HepG2 (cell line): ENCODE measurements around the gene TMC2. TPM values are rescaled to one million over a fixed set of nuclear protein-coding genes. Genes with fewer than 3 reads are reported as not detected.

Experiments
- MTA1 ChIP-seq: sonication (generic); formaldehyde crosslinking; IDR thresholded peaks from 2 replicates; pipeline ENCODE4 v1.4.0; 2020; ENCODE audit warnings: missing genetic modification reagents, mild to moderate bottlenecking, borderline replicate concordance
- RFX5 ChIP-seq: IDR thresholded peaks from 2 replicates; pipeline ENCODE4 v1.6.1; 2011; ENCODE audit warnings: low read depth, low read length, improper control_type of control experiment
- RXRB ChIP-seq: IDR thresholded peaks from 2 replicates; pipeline ENCODE4 v1.6.1; 2016; ENCODE audit warnings: borderline replicate concordance, missing genetic modification reagents, missing compliant biosample characterization
- SIX4 ChIP-seq: sonication (generic); formaldehyde crosslinking; IDR thresholded peaks from 2 replicates; pipeline ENCODE4 v1.4.0; 2020; ENCODE audit warnings: missing genetic modification reagents
- SP2 ChIP-seq: sonication (generic); formaldehyde crosslinking; IDR thresholded peaks from 2 replicates; pipeline ENCODE4 v1.5.1; 2020; ENCODE audit warnings: mild to moderate bottlenecking, missing genetic modification reagents
- SRSF4 ChIP-seq: fragments of 200-400 bp; formaldehyde crosslinking; IDR thresholded peaks from one replicate; pipeline ENCODE4 v1.6.1; 2018; ENCODE audit warnings: mild to moderate bottlenecking, low read depth, low read length, moderate library complexity; ENCODE audit not compliant: poor library complexity, severe bottlenecking
- ZNF33B ChIP-seq: sonication (generic); formaldehyde crosslinking; IDR thresholded peaks from 2 replicates; pipeline ENCODE4 v1.5.1; 2020; ENCODE audit warnings: mild to moderate bottlenecking, missing genetic modification reagents
- ZNF382 ChIP-seq: sonication (generic); formaldehyde crosslinking; IDR thresholded peaks from 2 replicates; pipeline ENCODE4 v1.5.0; 2020; ENCODE audit warnings: missing genetic modification reagents, mild to moderate bottlenecking, borderline replicate concordance
- ZNF563 ChIP-seq: sonication (generic); formaldehyde crosslinking; IDR thresholded peaks from 2 replicates; pipeline ENCODE4 v1.8.0; 2022; ENCODE audit warnings: mild to moderate bottlenecking, moderate library complexity, missing genetic modification reagents
- ZNF724P ChIP-seq: sonication (generic); formaldehyde crosslinking; IDR thresholded peaks from 2 replicates; pipeline ENCODE4 v1.8.0; 2022; ENCODE audit warnings: missing genetic modification reagents, borderline replicate concordance
- polyA plus RNA-seq, 8 experiments: library from polyadenylated mRNA; depleted of rRNA in 3 of 8; stranded (reverse) in 7 of 8; unstranded in 1 of 8; fragments of >200 nt; fragmentation: Illumina TruSeq in 4 of 8; extraction: Trizol in 4 of 8; gene quantifications; 2 replicates each; pipeline versions ENCODE4 v1.2.1 to v1.2.3, GENCODE V29; 2011 to 2016; ENCODE audit warnings: low read depth in 4 of 8, missing spikeins in 1 of 8, mixed read lengths in 1 of 8; ENCODE audit not compliant: insufficient read depth in 1 of 8
- total RNA-seq, 5 experiments: library from RNA; depleted of rRNA; stranded (reverse); fragments of >200 nt; fragmentation: Illumina TruSeq; extraction: Trizol; gene quantifications; 2 replicates each; pipeline ENCODE4 v1.2.3, GENCODE V29; 2016; ENCODE audit warnings: low read depth in 1 of 5
- TF ChIP-seq, protein P1 (sequence below): sonication (generic); formaldehyde crosslinking; IDR thresholded peaks from 2 replicates; pipeline ENCODE4 v1.8.1; 2023; ENCODE audit warnings: mild to moderate bottlenecking, missing genetic modification reagents, borderline replicate concordance
- TF ChIP-seq, protein P2 (sequence below): sonication (generic); formaldehyde crosslinking; IDR thresholded peaks from 2 replicates; pipeline ENCODE4 v1.5.0; 2020; ENCODE audit warnings: mild to moderate bottlenecking, missing genetic modification reagents, moderate library complexity
- TF ChIP-seq, protein P3 (sequence below): sonication (generic); formaldehyde crosslinking; IDR thresholded peaks from 2 replicates; pipeline ENCODE4 v1.4.0; 2020; ENCODE audit warnings: missing genetic modification reagents, borderline replicate concordance
- TF ChIP-seq, protein P4 (sequence below): IDR thresholded peaks from 2 replicates; pipeline ENCODE4 v1.6.1; 2012; ENCODE audit warnings: low read length, improper control_type of control experiment
- TF ChIP-seq, protein P5 (sequence below): sonication (generic); formaldehyde crosslinking; IDR thresholded peaks from 2 replicates; pipeline ENCODE4 v1.5.0; 2020; ENCODE audit warnings: mild to moderate bottlenecking, missing genetic modification reagents

The TMC2 gene
- total and polyA plus RNA-seq, 2 of the 13 experiments (the other 11 are each of a cell fraction or from before 2014, with no cell fraction given) = not detected

DNA sequence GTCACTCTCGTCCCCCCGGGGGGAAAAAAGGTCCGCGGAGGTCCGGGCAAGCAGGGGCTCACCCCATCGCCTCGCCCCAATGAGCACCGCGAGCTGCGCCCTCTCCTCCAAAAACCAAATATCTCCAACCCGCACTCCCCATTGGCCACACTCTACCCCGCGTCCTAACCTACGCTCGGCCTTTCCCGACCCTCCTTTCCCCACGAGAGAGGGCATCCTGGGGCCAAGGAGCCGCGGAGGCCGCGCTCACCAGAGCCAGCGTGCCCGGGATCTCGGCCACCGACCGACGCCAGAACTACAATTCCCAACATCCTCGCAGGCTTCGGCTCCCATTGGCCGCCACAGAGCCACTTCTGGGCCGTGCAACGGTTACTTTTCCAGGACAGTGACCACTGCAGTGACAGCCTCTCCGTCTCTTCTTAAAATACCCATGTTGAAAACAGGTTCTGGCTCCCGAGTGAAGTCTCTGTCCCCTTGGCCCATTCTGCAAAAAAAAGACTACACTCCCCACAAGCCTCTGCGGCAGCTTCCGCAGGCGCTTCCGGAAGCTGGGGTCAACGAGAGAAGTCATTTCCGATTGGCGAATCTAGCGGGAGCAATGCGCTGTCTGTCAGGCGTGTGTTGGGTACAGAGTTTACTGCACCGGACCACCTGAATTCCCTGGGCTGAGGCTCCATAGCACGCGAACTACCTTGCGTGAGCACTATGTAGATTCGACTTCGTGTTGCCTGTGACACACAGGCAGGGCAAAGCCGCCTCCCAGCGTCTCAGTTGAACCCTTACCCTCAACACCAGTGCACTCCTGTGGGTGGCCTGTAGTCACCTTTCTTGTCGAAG is 27.5 kb upstream of the TMC2 start, which contains the start of gene ZNF343 (continued):
- TF ChIP-seq MTA1 (CRISPR knock-in tag) = no peak; the same call in 1 of the 2 replicates
- no peak for TF ChIP-seq SRSF4
- TF ChIP-seq, protein P1, sequence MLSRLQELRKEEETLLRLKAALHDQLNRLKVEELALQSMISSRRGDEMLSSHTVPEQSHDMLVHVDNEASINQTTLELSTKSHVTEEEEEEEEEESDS (CRISPR knock-in tag) = peak; percentile 83; the same call in 1 of the 2 replicates
- peak; percentile 77 for TF ChIP-seq ZNF563
- TF ChIP-seq, protein P2, sequence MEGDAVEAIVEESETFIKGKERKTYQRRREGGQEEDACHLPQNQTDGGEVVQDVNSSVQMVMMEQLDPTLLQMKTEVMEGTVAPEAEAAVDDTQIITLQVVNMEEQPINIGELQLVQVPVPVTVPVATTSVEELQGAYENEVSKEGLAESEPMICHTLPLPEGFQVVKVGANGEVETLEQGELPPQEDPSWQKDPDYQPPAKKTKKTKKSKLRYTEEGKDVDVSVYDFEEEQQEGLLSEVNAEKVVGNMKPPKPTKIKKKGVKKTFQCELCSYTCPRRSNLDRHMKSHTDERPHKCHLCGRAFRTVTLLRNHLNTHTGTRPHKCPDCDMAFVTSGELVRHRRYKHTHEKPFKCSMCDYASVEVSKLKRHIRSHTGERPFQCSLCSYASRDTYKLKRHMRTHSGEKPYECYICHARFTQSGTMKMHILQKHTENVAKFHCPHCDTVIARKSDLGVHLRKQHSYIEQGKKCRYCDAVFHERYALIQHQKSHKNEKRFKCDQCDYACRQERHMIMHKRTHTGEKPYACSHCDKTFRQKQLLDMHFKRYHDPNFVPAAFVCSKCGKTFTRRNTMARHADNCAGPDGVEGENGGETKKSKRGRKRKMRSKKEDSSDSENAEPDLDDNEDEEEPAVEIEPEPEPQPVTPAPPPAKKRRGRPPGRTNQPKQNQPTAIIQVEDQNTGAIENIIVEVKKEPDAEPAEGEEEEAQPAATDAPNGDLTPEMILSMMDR = peak; percentile 44
- TF ChIP-seq SIX4 (CRISPR knock-in tag) = peak; percentile 55; the same call in 1 of the 2 replicates
- peak; percentile 57 for TF ChIP-seq RXRB (CRISPR knock-in tag)
- TF ChIP-seq ZNF33B = no peak; the same call in 1 of the 2 replicates
- TF ChIP-seq, protein P3, sequence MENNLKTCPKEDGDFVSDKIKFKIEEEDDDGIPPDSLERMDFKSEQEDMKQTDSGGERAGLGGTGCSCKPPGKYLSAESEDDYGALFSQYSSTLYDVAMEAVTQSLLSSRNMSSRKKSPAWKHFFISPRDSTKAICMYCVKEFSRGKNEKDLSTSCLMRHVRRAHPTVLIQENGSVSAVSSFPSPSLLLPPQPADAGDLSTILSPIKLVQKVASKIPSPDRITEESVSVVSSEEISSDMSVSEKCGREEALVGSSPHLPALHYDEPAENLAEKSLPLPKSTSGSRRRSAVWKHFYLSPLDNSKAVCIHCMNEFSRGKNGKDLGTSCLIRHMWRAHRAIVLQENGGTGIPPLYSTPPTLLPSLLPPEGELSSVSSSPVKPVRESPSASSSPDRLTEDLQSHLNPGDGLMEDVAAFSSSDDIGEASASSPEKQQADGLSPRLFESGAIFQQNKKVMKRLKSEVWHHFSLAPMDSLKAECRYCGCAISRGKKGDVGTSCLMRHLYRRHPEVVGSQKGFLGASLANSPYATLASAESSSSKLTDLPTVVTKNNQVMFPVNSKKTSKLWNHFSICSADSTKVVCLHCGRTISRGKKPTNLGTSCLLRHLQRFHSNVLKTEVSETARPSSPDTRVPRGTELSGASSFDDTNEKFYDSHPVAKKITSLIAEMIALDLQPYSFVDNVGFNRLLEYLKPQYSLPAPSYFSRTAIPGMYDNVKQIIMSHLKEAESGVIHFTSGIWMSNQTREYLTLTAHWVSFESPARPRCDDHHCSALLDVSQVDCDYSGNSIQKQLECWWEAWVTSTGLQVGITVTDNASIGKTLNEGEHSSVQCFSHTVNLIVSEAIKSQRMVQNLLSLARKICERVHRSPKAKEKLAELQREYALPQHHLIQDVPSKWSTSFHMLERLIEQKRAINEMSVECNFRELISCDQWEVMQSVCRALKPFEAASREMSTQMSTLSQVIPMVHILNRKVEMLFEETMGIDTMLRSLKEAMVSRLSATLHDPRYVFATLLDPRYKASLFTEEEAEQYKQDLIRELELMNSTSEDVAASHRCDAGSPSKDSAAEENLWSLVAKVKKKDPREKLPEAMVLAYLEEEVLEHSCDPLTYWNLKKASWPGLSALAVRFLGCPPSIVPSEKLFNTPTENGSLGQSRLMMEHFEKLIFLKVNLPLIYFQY (CRISPR knock-in tag) = peak; percentile 22
- peak; percentile 48; the same call in 1 of the 2 replicates for TF ChIP-seq RFX5
- TF ChIP-seq ZNF724P = peak; percentile 87; the same call in 1 of the 2 replicates
- no peak for TF ChIP-seq ZNF382 (CRISPR knock-in tag)
- TF ChIP-seq, protein P4, sequence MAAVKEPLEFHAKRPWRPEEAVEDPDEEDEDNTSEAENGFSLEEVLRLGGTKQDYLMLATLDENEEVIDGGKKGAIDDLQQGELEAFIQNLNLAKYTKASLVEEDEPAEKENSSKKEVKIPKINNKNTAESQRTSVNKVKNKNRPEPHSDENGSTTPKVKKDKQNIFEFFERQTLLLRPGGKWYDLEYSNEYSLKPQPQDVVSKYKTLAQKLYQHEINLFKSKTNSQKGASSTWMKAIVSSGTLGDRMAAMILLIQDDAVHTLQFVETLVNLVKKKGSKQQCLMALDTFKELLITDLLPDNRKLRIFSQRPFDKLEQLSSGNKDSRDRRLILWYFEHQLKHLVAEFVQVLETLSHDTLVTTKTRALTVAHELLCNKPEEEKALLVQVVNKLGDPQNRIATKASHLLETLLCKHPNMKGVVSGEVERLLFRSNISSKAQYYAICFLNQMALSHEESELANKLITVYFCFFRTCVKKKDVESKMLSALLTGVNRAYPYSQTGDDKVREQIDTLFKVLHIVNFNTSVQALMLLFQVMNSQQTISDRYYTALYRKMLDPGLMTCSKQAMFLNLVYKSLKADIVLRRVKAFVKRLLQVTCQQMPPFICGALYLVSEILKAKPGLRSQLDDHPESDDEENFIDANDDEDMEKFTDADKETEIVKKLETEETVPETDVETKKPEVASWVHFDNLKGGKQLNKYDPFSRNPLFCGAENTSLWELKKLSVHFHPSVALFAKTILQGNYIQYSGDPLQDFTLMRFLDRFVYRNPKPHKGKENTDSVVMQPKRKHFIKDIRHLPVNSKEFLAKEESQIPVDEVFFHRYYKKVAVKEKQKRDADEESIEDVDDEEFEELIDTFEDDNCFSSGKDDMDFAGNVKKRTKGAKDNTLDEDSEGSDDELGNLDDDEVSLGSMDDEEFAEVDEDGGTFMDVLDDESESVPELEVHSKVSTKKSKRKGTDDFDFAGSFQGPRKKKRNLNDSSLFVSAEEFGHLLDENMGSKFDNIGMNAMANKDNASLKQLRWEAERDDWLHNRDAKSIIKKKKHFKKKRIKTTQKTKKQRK = no peak
- peak; percentile 76 for TF ChIP-seq SP2 (CRISPR knock-in tag)
- TF ChIP-seq, protein P5, sequence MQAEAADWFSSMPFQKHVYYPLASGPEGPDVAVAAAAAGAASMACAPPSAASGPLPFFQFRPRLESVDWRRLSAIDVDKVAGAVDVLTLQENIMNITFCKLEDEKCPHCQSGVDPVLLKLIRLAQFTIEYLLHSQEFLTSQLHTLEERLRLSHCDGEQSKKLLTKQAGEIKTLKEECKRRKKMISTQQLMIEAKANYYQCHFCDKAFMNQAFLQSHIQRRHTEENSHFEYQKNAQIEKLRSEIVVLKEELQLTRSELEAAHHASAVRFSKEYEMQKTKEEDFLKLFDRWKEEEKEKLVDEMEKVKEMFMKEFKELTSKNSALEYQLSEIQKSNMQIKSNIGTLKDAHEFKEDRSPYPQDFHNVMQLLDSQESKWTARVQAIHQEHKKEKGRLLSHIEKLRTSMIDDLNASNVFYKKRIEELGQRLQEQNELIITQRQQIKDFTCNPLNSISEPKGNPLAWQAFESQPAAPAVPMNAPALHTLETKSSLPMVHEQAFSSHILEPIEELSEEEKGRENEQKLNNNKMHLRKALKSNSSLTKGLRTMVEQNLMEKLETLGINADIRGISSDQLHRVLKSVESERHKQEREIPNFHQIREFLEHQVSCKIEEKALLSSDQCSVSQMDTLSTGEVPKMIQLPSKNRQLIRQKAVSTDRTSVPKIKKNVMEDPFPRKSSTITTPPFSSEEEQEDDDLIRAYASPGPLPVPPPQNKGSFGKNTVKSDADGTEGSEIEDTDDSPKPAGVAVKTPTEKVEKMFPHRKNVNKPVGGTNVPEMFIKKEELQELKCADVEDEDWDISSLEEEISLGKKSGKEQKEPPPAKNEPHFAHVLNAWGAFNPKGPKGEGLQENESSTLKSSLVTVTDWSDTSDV (CRISPR knock-in tag) = peak; percentile 97
